A549 (cell line): ENCODE measurements around the gene ST6GALNAC2. TPM values are rescaled to one million over a fixed set of nuclear protein-coding genes. Genes with fewer than 3 reads are reported as not detected.

Experiments used
- ATAC-seq, 2 experiments: fragments of 200-7000 bp in 1 of 2; fragments of >200 bp in 1 of 2; cut with Nextera tagmentation in 1 of 2; cut with Tn5 transposase in 1 of 2; 3 replicates each; pipeline versions ENCODE4 v1.8.0 to v1.9.1; 2018 to 2020; ENCODE audit warnings: mild to moderate bottlenecking in 1 of 2, moderate library complexity in 1 of 2
- CTCF ChIA-PET: fragments of 300-600 bp; sonication (Branson Sonifier 250); formaldehyde crosslinking; extraction: SDS; loops from one replicate; lab custom pipeline; 2021; ENCODE audit warnings: antibody characterized with exemption, inconsistent platforms; lab: Yijun Ruan, JAX
- POLR2A ChIA-PET: fragments of 350-600 bp; formaldehyde crosslinking; extraction: SDS; loops from one replicate; lab custom pipeline; 2021; ENCODE audit warnings: antibody characterized with exemption, inconsistent platforms; lab: Yijun Ruan, JAX
- DNase-seq, 2 experiments: peaks; one replicate each; pipeline versions ENCODE4 v3.0.0 to v3.0.0-alpha.2; 2011 to 2016; ENCODE audit warnings: low read depth in 1 of 2, low spot score in 1 of 2
- FAIRE-seq: peaks from 2 replicates; lab custom pipeline; 2011; peaks lifted over from hg19 to GRCh38; lab: Jason Lieb, UNC
- H3K27ac ChIP-seq, 2 experiments: fragments of >200 bp; sonication (Bioruptor Twin); formaldehyde crosslinking; 3 replicates each; pipeline ENCODE4 v1.5.1; 2016 to 2017
- H3K4me1 ChIP-seq: fragments of >200 bp; sonication (Bioruptor Twin); formaldehyde crosslinking; 3 replicates; pipeline ENCODE4 v1.6.1; 2016
- H3K4me2 ChIP-seq: fragments of >200 bp; sonication (Bioruptor Twin); formaldehyde crosslinking; 3 replicates; pipeline ENCODE4 v1.6.1; 2016
- H3K4me3 ChIP-seq: fragments of >200 bp; sonication (Bioruptor Twin); formaldehyde crosslinking; 3 replicates; pipeline ENCODE4 v1.5.1; 2016
- H3K9me3 ChIP-seq: fragments of >200 bp; sonication (Bioruptor Twin); formaldehyde crosslinking; 3 replicates; pipeline ENCODE4 v1.6.1; 2016
- ATOH8 ChIP-seq: fragments of 250-450 bp; sonication (Bioruptor Pico); IDR thresholded peaks from 2 replicates; pipeline ENCODE4 v1.5.0; 2020; ENCODE audit warnings: low read depth, mild to moderate bottlenecking, moderate library complexity
- CBX8 ChIP-seq: fragments of 200-600 bp; sonication (generic); IDR thresholded peaks from 2 replicates; pipeline ENCODE4 v1.6.1; 2016
- CEBPB ChIP-seq, 2 experiments: fragments of >200 bp in 1 of 2; sonication (Bioruptor Twin) in 1 of 2; formaldehyde crosslinking in 1 of 2; IDR thresholded peaks; 2 replicates each; pipeline ENCODE4 v1.6.1; 2012 to 2016
- CTCF ChIP-seq: fragments of >200 bp; sonication (Bioruptor Twin); formaldehyde crosslinking; IDR thresholded peaks from 3 replicates; pipeline ENCODE4 v1.5.1; 2016
- E2F6 ChIP-seq: IDR thresholded peaks from 2 replicates; pipeline ENCODE4 v1.6.1; 2012; ENCODE audit warnings: low read depth, borderline replicate concordance
- EHMT2 ChIP-seq: fragments of 200-600 bp; sonication (generic); IDR thresholded peaks from 2 replicates; pipeline ENCODE4 v1.6.1; 2016; ENCODE audit warnings: antibody characterized with exemption, low read depth, mild to moderate bottlenecking, moderate library complexity
- ELK1 ChIP-seq: fragments of 150-350 bp; IDR thresholded peaks from 2 replicates; pipeline ENCODE4 v1.6.1; 2014; ENCODE audit warnings: low read depth, mild to moderate bottlenecking, low read length
- HDAC2 ChIP-seq: fragments of 200-600 bp; sonication (generic); IDR thresholded peaks from 2 replicates; pipeline ENCODE4 v1.6.1; 2016
- HES2 ChIP-seq: fragments of >200 bp; sonication (Bioruptor Twin); formaldehyde crosslinking; IDR thresholded peaks from 2 replicates; pipeline ENCODE4 v1.6.1; 2016
- MAZ ChIP-seq: fragments of 150-350 bp; IDR thresholded peaks from 2 replicates; pipeline ENCODE4 v1.6.1; 2014; ENCODE audit warnings: antibody characterized with exemption, low read depth, low read length, borderline replicate concordance
- PBX3 ChIP-seq: IDR thresholded peaks from 2 replicates; pipeline ENCODE4 v1.6.1; 2012
- POLR2AphosphoS2 ChIP-seq: conservative IDR thresholded peaks from 2 replicates; pipeline ENCODE4 v1.6.1; 2012; ENCODE audit warnings: low read length, improper control_type of control experiment, inconsistent platforms
- RCOR1 ChIP-seq: fragments of 150-350 bp; IDR thresholded peaks from 2 replicates; pipeline ENCODE4 v1.6.1; 2014; ENCODE audit warnings: antibody characterized with exemption, low read length, low read depth
- RFX5 ChIP-seq: fragments of 450-650 bp; IDR thresholded peaks from 2 replicates; pipeline ENCODE4 v1.7.1; 2014; ENCODE audit warnings: antibody characterized with exemption, mild to moderate bottlenecking, moderate library complexity
- ZC3H11A ChIP-seq: fragments of 450-650 bp; IDR thresholded peaks from 2 replicates; pipeline ENCODE4 v1.6.1; 2014; ENCODE audit warnings: antibody characterized with exemption, mild to moderate bottlenecking
- WGBS: methylation state at CpG from one replicate; pipeline ENCODE4 v1.1.6; 2017; ENCODE audit errors: missing lambda C conversion rate; 5-methylcytosine and 5-hydroxymethylcytosine counted together
- polyA plus RNA-seq, 4 experiments: library from polyadenylated mRNA; depleted of rRNA in 3 of 4; stranded (reverse); fragments of >200 nt; fragmentation: RNase III in 1 of 4; extraction: RNeasy Plus Mini Kit Qiagen cat#74134 plus additional on column Dnase treatment in 1 of 4; gene quantifications; 2 replicates in 3 of 4; 3 replicates in 1 of 4; pipeline ENCODE4 v1.2.3, GENCODE V29; 2011 to 2017
- TF ChIP-seq, protein P1 (sequence below): IDR thresholded peaks from 2 replicates; pipeline ENCODE4 v1.6.1; 2012
- TF ChIP-seq, protein P2 (sequence below): fragments of >200 bp; sonication (Bioruptor Twin); formaldehyde crosslinking; IDR thresholded peaks from 3 replicates; pipeline ENCODE4 v1.6.1; 2016

The ST6GALNAC2 gene
- polyA plus RNA-seq, 2 of the 4 experiments (the other 2 are of a cell fraction): 0.41 to 0.74 TPM

- WGBS: 73% methylated on average over 31 of the region's 31 CpGs
- Histone ChIP-seq H3K4me3 (no peak overlapping the region), H3K4me1 (peaks cover 24% of the 10 kb centered on the region), H3K9me3 (no peaks in the 10 kb centered on the region), H3K4me2 (no peak overlapping the region), H3K27ac (peak overlapping the region in 1 of 2 experiments; percentile 76; a peak in 4 of 6 replicates)
- FAIRE-seq (no peak), ATAC-seq (no peak; a peak in 1 of 6 replicates), DNase-seq (no peak)
- ChIA-PET POLR2A (interaction anchor here (0.7 kb wide), 1 partner anchor 858 kb away, joined by 11 read pairs; no protein-coding TSS in a partner anchor), CTCF (interaction anchor here (0.6 to 7.7 kb wide), 22 partner anchors 10 to 153 kb away, joined by 3 to 75 read pairs (median 4); partner anchors contain the start of genes CYGB, PRCD and ST6GALNAC2)
- no peak for TF ChIP-seq ZC3H11A
- peak; percentile 17; the same call in 2 of the 3 replicates for TF ChIP-seq CTCF
These were observed 57.0 kb downstream of the ST6GALNAC2 start for GRCh38 chr17:76528528-76529223.

DNA sequence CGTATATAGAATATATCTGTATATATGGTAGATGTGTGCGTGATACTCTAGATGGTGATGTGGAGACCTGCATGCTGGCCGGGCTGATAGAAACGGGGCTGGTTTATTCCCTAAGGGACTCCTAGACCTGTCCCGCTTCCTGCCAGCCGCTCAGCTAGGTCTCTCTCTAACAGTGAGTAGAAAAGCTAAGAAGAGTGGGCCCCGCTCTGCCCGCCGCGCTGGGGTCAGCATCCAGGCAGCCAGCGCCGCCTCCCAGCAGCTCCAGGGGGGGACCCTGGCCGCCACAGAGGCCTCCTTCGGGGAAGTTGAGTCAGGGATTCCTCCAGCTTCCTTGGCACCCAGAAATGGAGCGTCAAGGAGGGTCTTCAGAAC lies 57.5 kb downstream of the ST6GALNAC2 start:
- no peak for TF ChIP-seq ELK1
- no peak for TF ChIP-seq RCOR1
- TF ChIP-seq, protein P1, sequence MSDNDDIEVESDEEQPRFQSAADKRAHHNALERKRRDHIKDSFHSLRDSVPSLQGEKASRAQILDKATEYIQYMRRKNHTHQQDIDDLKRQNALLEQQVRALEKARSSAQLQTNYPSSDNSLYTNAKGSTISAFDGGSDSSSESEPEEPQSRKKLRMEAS: no peak
- TF ChIP-seq E2F6: no peak
- TF ChIP-seq HES2: no peak
- no peak for TF ChIP-seq POLR2AphosphoS2
- no peak for TF ChIP-seq CTCF
- no peak for TF ChIP-seq RFX5
- TF ChIP-seq CEBPB (IDR thresholded peaks at IDR 0.05): no peak
- TF ChIP-seq HDAC2: no peak
- no peak for TF ChIP-seq CBX8
- no peak for TF ChIP-seq MAZ
- TF ChIP-seq, protein P2, sequence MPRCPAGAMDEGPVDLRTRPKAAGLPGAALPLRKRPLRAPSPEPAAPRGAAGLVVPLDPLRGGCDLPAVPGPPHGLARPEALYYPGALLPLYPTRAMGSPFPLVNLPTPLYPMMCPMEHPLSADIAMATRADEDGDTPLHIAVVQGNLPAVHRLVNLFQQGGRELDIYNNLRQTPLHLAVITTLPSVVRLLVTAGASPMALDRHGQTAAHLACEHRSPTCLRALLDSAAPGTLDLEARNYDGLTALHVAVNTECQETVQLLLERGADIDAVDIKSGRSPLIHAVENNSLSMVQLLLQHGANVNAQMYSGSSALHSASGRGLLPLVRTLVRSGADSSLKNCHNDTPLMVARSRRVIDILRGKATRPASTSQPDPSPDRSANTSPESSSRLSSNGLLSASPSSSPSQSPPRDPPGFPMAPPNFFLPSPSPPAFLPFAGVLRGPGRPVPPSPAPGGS: no peak
- TF ChIP-seq PBX3: no peak
- no peak for TF ChIP-seq EHMT2
- no peak for TF ChIP-seq ATOH8 (CRISPR knock-in tag)
- WGBS: 88% methylated on average over 15 of the region's 15 CpGs
- Histone ChIP-seq H3K27ac (0 out of 6 replicates have a peak overlapping the region, but pooled peaks of 1 of the 2 experiments have one; percentile 9), H3K9me3 (no peaks in the 10 kb centered on the region), H3K4me3 (no peak overlapping the region), H3K4me2 (no peak overlapping the region), H3K4me1 (peaks cover 29% of the 10 kb centered on the region)
- DNase-seq (no peak), ATAC-seq (no peak), FAIRE-seq (no peak)
- CTCF ChIA-PET: interaction anchor here (0.6 to 7.7 kb wide), 23 partner anchors 11 to 188 kb away, joined by 3 to 75 read pairs (median 4); partner anchors contain the start of genes CYGB and PRCD
- POLR2A ChIA-PET: interaction anchor here (0.7 kb wide), 2 partner anchors 29 to 859 kb away, joined by 3 to 11 read pairs; no protein-coding TSS in a partner anchor
